DOHH2 (cell line): ENCODE data around the gene KRTAP19-1.

Source experiments
- H3F3A ChIP-seq: fragments of 200-600 bp; sonication (generic), shearing (Covaris generic); 2 replicates; pipeline ENCODE4 v1.6.0; 2016; ENCODE audit warnings: antibody characterized with exemption, mild to moderate bottlenecking; ENCODE audit not compliant: control insufficient read depth, insufficient read depth
- H3K27ac ChIP-seq: fragments of 200-600 bp; sonication (generic); 2 replicates; pipeline ENCODE4 v1.5.1; 2014; ENCODE audit warnings: low read depth, mild to moderate bottlenecking, low read length, moderate library complexity
- H3K27me3 ChIP-seq: fragments of 200-600 bp; sonication (generic); 2 replicates; pipeline ENCODE4 v1.6.1; 2014; ENCODE audit warnings: mild to moderate bottlenecking, low read length, mixed read lengths; ENCODE audit not compliant: control insufficient read depth
- H3K36me3 ChIP-seq: fragments of 200-600 bp; sonication (generic); 2 replicates; pipeline ENCODE4 v1.6.1; 2014; ENCODE audit warnings: mild to moderate bottlenecking, low read length, moderate library complexity, mixed read lengths; ENCODE audit not compliant: control insufficient read depth
- H3K4me1 ChIP-seq: fragments of 200-600 bp; sonication (generic); 2 replicates; pipeline ENCODE4 v1.6.1; 2014; ENCODE audit warnings: mild to moderate bottlenecking, low read length, mixed read lengths; ENCODE audit not compliant: control insufficient read depth
- H3K4me2 ChIP-seq: fragments of 200-600 bp; sonication (generic); 2 replicates; pipeline ENCODE4 v1.6.0; 2014; ENCODE audit warnings: mild to moderate bottlenecking, low read length, moderate library complexity
- H3K4me3 ChIP-seq: fragments of 200-600 bp; sonication (generic); 2 replicates; pipeline ENCODE4 v1.5.1; 2014; ENCODE audit warnings: mild to moderate bottlenecking, low read length, mixed read lengths
- H3K79me2 ChIP-seq: fragments of 200-600 bp; sonication (generic); 2 replicates; pipeline ENCODE4 v1.6.1; 2014; ENCODE audit warnings: mild to moderate bottlenecking, low read length, mixed read lengths; ENCODE audit not compliant: control insufficient read depth
- H3K9me2 ChIP-seq: fragments of 200-600 bp; sonication (generic); replicated peaks from 2 replicates; pipeline ENCODE4 v1.6.1; 2014; ENCODE audit warnings: mild to moderate bottlenecking, low read length, mixed read lengths; ENCODE audit not compliant: control insufficient read depth
- H3K9me3 ChIP-seq: fragments of 200-600 bp; sonication (generic); 2 replicates; pipeline ENCODE4 v1.6.1; 2014; ENCODE audit warnings: antibody characterized with exemption, low read length, mixed read lengths; ENCODE audit not compliant: control insufficient read depth, insufficient read depth
- H4K20me1 ChIP-seq: fragments of 200-600 bp; sonication (generic); 2 replicates; pipeline ENCODE4 v1.6.0; 2014; ENCODE audit warnings: low read depth, mild to moderate bottlenecking, antibody characterized with exemption, low read length, moderate library complexity; ENCODE audit not compliant: control insufficient read depth, insufficient read depth
- EZH2phosphoT487 ChIP-seq: fragments of 200-600 bp; sonication (generic); IDR thresholded peaks from 2 replicates; pipeline ENCODE4 v1.6.1; 2017; ENCODE audit warnings: borderline replicate concordance, mild to moderate bottlenecking, antibody characterized with exemption, low read length, moderate library complexity, mixed read lengths
- TF ChIP-seq, protein P1 (sequence below): fragments of 200-600 bp; sonication (generic); IDR thresholded peaks from one replicate; pipeline ENCODE4 v1.5.1; 2014; ENCODE audit warnings: antibody characterized with exemption, mild to moderate bottlenecking, low read depth, low read length; ENCODE audit not compliant: poor library complexity, severe bottlenecking

The KRTAP19-1 gene

DNA sequence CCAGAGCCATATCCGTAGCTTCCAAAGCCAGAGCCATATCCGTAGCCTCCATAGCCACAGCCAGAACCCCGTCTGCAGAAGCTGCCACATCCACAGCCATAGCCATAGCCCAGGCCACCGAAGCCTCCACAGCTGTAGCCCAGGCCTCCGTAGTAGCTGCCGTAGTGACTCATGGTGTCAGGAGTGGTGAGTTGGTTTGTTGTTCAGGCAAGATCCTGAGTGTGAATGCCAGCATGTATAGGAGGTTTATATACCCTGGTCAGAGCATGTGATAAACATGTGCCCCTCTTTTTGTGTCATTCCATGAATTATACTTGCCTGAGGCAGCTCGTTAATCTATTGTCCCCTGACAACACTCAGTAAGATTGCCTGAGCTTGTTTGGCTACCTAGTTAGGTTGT is at the start of gene KRTAP19-1:
TSS of gene KRTAP19-1 (minus strand) at position 223 of the 400 bp plus-strand sequence. CDS start at position 173, 50 bp downstream.
- Histone ChIP-seq H3K27ac (no peak within 1 kb of the TSS), H3K36me3 (no peaks in the 10 kb centered on the region), H3K4me2 (no peak within 1 kb of the TSS), H3K79me2 (no peaks in the 10 kb centered on the region), H3K4me3 (no peak within 1 kb of the TSS), H3K27me3 (no peaks in the 10 kb centered on the region), H3F3A (no peaks in the 10 kb centered on the region), H3K4me1 (no peaks in the 10 kb centered on the region), H3K9me3 (no peaks in the 10 kb centered on the region; the same call in 1 of the 2 replicates), H4K20me1 (no peaks in the 10 kb centered on the region), H3K9me2 (no peaks in the 10 kb centered on the region)
- TF ChIP-seq, protein P1, sequence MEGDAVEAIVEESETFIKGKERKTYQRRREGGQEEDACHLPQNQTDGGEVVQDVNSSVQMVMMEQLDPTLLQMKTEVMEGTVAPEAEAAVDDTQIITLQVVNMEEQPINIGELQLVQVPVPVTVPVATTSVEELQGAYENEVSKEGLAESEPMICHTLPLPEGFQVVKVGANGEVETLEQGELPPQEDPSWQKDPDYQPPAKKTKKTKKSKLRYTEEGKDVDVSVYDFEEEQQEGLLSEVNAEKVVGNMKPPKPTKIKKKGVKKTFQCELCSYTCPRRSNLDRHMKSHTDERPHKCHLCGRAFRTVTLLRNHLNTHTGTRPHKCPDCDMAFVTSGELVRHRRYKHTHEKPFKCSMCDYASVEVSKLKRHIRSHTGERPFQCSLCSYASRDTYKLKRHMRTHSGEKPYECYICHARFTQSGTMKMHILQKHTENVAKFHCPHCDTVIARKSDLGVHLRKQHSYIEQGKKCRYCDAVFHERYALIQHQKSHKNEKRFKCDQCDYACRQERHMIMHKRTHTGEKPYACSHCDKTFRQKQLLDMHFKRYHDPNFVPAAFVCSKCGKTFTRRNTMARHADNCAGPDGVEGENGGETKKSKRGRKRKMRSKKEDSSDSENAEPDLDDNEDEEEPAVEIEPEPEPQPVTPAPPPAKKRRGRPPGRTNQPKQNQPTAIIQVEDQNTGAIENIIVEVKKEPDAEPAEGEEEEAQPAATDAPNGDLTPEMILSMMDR, result no peak
- TF ChIP-seq EZH2phosphoT487, result no peak

DNA sequence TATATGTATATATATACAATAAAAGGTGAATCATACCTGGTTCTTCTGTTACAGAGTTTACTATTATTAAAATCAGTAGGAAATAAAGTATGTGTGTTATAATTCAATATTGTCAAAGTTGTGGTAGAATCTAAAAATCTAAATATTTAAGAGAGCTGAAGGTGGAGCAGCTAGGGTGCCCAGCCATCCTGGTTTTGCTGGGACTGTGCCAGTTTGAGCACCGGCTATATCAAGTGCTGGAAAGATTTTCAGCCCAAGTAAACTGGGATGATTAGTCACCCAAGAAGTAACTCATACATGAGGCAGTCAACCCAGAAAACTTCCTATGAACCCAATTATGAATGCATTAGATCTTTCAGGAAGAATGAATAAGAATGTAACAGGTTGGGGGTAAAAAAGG is 38.7 kb upstream of the KRTAP19-1 start:
- TF ChIP-seq, protein P1, result no peak
- TF ChIP-seq EZH2phosphoT487, result no peak
- no peaks in the 10 kb centered on the region for H3K79me2 ChIP-seq
- no peaks in the 10 kb centered on the region for H3F3A ChIP-seq
- H3K27ac ChIP-seq, result no peak overlapping the region
- no peak overlapping the region for H3K4me3 ChIP-seq
- H3K4me2 ChIP-seq, result no peak overlapping the region
- no peaks in the 10 kb centered on the region for H3K27me3 ChIP-seq
- no peaks in the 10 kb centered on the region for H3K36me3 ChIP-seq
- no peaks in the 10 kb centered on the region for H4K20me1 ChIP-seq
- H3K9me3 ChIP-seq, result no peaks in the 10 kb centered on the region; the same call in 1 of the 2 replicates
- no peaks in the 10 kb centered on the region for H3K9me2 ChIP-seq
- no peaks in the 10 kb centered on the region for H3K4me1 ChIP-seq

- Histone ChIP-seq H3K79me2 (no peaks in the 10 kb centered on the region), H3K4me3 (no peak overlapping the region), H3K27me3 (no peaks in the 10 kb centered on the region), H3K4me1 (no peaks in the 10 kb centered on the region), H3K9me3 (no peaks in the 10 kb centered on the region), H3F3A (no peaks in the 10 kb centered on the region), H4K20me1 (no peaks in the 10 kb centered on the region), H3K4me2 (no peak overlapping the region), H3K9me2 (no peaks in the 10 kb centered on the region), H3K27ac (no peak overlapping the region), H3K36me3 (no peaks in the 10 kb centered on the region)
- TF ChIP-seq, protein P1, result no peak
- no peak for TF ChIP-seq EZH2phosphoT487
These were observed 35.5 kb upstream of the KRTAP19-1 start for GRCh38 chr21:30515681-30516080.
